ENCODE measurements around the gene ABCG5. TPM values are rescaled to one million over a fixed set of nuclear protein-coding genes. Genes with fewer than 3 reads are reported as not detected.

The ABCG5 gene
- polyA plus RNA-seq, 1 donor (not counting 4 experiments of a cell fraction or from before 2014, with no cell fraction given) = not detected

- peaks cover 1 to 4% of the 10 kb centered on the region in 2 experiments for H3K36me3 ChIP-seq (ENCODE audit: control insufficient read depth in 2 of 2, extremely low read depth in 1 of 2, insufficient read depth in 2 of 2, low read length in 2 of 2)
- no peak for FAIRE-seq
- dilution Hi-C loops (cut with MboI; ENCODE audit: extremely low pct_ligation_motif_present, low sequenced_read_pairs) = no loop called here
- peak overlapping the region; percentile 92 for H3K27ac ChIP-seq (ENCODE audit: control insufficient read depth, insufficient read depth, low read length)
- no peaks in the 10 kb centered on the region for H3K9me3 ChIP-seq (ENCODE audit: control insufficient read depth, low read depth, low read length)
- no peak for DNase-seq (ENCODE audit: low read depth, low spot score)
- H3K9ac ChIP-seq (ENCODE audit: control insufficient read depth, extremely low read depth, insufficient read depth, low read length) = peak overlapping the region; percentile 86
- H2AFZ ChIP-seq (ENCODE audit: control insufficient read depth, low read length) = peak overlapping the region; percentile 100
- H4K20me1 ChIP-seq (ENCODE audit: control insufficient read depth, extremely low read depth, insufficient read depth, low read length) = no peaks in the 10 kb centered on the region
- H3K9me1 ChIP-seq (ENCODE audit: control insufficient read depth, extremely low read depth, insufficient read depth, low read length) = no peaks in the 10 kb centered on the region
- peaks cover 2% of the 10 kb centered on the region for H3K79me2 ChIP-seq (ENCODE audit: control insufficient read depth, insufficient read depth, low read length)
- no peaks in the 10 kb centered on the region for H3K4me1 ChIP-seq (ENCODE audit: control insufficient read depth, extremely low read depth, insufficient read depth, low read length)
- peak overlapping the region; percentile 63 to 99 (median 94) for H3K4me3 ChIP-seq (ENCODE audit: control insufficient read depth in 2 of 3, extremely low read depth in 1 of 3, insufficient read depth in 2 of 3, low read depth in 1 of 3, low read length in 3 of 3)
- H3K4me2 ChIP-seq (ENCODE audit: control insufficient read depth, extremely low read depth, insufficient read depth, low read depth, low read length) = peak overlapping the region; percentile 95
- TF ChIP-seq EZH2 (IDR thresholded peaks at IDR 0.05; ENCODE audit: low read length) (no peak), CTCF (optimal IDR thresholded peaks at IDR 0.05 in 1 of 3, IDR thresholded peaks at IDR 0.05 in 1 of 3, conservative IDR thresholded peaks at IDR 0.05 in 1 of 3; ENCODE audit: extremely low read depth in 1 of 3, insufficient read depth in 2 of 3, low read length in 3 of 3) (no peak)
- H3K27me3 ChIP-seq (ENCODE audit: control insufficient read depth, extremely low read depth, insufficient read depth, low read length) = no peaks in the 10 kb centered on the region
These were observed 64.0 kb downstream of the ABCG5 start for GRCh38 chr2:43774617-43775016.

GRCh38 chr2:43773876-43774613 is 64.6 kb downstream of the ABCG5 start, which contains the start of gene DYNC2LI1:
Gene DYNC2LI1 (plus strand): TSS chr2:43774039. CDS start chr2:43774139, 100 bp downstream.
- dilution Hi-C loops (cut with MboI; ENCODE audit: extremely low pct_ligation_motif_present, low sequenced_read_pairs) = no loop called here
- peak within 1 kb of the TSS; percentile 100 for H2AFZ ChIP-seq (ENCODE audit: control insufficient read depth, low read length)
- H3K9me3 ChIP-seq (ENCODE audit: control insufficient read depth, low read depth, low read length) = no peaks in the 10 kb centered on the region
- H3K4me3 ChIP-seq (ENCODE audit: control insufficient read depth in 2 of 3, extremely low read depth in 1 of 3, insufficient read depth in 2 of 3, low read depth in 1 of 3, low read length in 3 of 3) = peak within 1 kb of the TSS; percentile 63 to 99 (median 94)
- H3K36me3 ChIP-seq (ENCODE audit: control insufficient read depth in 2 of 2, extremely low read depth in 1 of 2, insufficient read depth in 2 of 2, low read length in 2 of 2) = peaks cover 1 to 4% of the 10 kb centered on the region in 2 experiments
- H3K27ac ChIP-seq (ENCODE audit: control insufficient read depth, insufficient read depth, low read length) = peak within 1 kb of the TSS; percentile 92
- H3K27me3 ChIP-seq (ENCODE audit: control insufficient read depth, extremely low read depth, insufficient read depth, low read length) = no peaks in the 10 kb centered on the region
- peak within 1 kb of the TSS; percentile 86 for H3K9ac ChIP-seq (ENCODE audit: control insufficient read depth, extremely low read depth, insufficient read depth, low read length)
- peak; percentile 20 for FAIRE-seq
- no peaks in the 10 kb centered on the region for H3K4me1 ChIP-seq (ENCODE audit: control insufficient read depth, extremely low read depth, insufficient read depth, low read length)
- no peak for TF ChIP-seq CTCF (optimal IDR thresholded peaks at IDR 0.05 in 1 of 3, IDR thresholded peaks at IDR 0.05 in 1 of 3, conservative IDR thresholded peaks at IDR 0.05 in 1 of 3; ENCODE audit: extremely low read depth in 1 of 3, insufficient read depth in 2 of 3, low read length in 3 of 3)
- TF ChIP-seq EZH2 (IDR thresholded peaks at IDR 0.05; ENCODE audit: low read length) = no peak
- H4K20me1 ChIP-seq (ENCODE audit: control insufficient read depth, extremely low read depth, insufficient read depth, low read length) = no peaks in the 10 kb centered on the region
- peak; percentile 19 for DNase-seq (ENCODE audit: low read depth, low spot score)
- no peaks in the 10 kb centered on the region for H3K9me1 ChIP-seq (ENCODE audit: control insufficient read depth, extremely low read depth, insufficient read depth, low read length)
- peak within 1 kb of the TSS; percentile 95 for H3K4me2 ChIP-seq (ENCODE audit: control insufficient read depth, extremely low read depth, insufficient read depth, low read depth, low read length)
- peaks cover 2% of the 10 kb centered on the region for H3K79me2 ChIP-seq (ENCODE audit: control insufficient read depth, insufficient read depth, low read length)
